Measurements from ENCODE around the gene GUCA1A.

Gene GUCA1A

DNA sequence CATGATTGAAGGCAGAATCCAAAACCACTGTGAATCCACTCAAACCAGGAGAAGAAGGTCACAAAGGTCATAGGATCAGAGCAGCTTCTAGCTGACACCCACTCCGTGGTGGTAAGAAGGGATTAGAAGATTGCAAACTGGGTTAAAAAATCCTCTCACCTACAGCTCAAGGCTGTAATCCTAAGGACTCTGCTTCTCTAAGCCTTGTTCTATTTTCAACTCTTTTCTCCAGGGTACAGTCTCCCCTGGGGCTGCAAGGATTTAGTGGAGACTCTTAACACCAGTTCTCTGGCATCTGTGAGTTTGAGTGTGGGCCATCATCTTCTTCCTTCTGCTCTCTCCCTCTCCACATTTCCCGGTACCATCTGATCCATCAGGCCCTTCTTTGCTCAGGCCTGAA is at the start of gene GUCA1A:
Gene GUCA1A, plus strand, starts transcription at position 264 of the 400 bp plus-strand sequence. CDS start 250 bp downstream, outside the sequence.
- no peak for DNase-seq

GRCh38 chr6:42123379-42124103 is 49.6 kb upstream of the GUCA1A start:
- DNase-seq = no peak

DNA sequence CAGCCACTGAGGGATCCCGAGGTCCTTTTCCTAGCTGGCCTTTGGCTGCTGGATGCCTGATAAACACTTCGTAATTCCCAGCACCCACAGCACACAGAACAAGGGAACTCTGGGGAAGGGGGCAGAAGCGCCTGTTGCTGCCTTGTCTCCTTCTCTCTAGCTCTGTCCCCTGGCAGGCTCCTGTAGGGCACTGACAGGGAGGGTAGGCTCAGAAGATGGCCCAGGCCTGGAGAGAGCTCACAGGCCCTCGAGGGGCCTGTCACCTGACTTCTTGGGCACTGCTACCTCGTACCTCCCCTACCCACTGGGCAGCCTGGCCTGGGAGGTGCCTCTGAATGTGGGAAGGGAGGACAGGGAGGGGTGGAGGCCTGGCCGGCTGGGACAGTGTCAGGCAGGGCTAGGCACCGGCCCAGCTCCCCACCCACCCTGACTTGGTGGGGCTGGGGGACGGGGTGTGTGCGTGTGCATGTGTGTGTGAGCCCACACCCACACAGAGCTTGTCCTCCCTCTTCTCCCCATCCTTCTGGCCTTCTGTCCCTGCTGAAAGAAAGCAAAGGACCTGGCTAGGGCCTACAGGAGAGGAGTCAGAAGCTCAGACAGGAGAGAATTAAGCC is 48.8 kb upstream of the GUCA1A start:
- no peak for DNase-seq

DNA sequence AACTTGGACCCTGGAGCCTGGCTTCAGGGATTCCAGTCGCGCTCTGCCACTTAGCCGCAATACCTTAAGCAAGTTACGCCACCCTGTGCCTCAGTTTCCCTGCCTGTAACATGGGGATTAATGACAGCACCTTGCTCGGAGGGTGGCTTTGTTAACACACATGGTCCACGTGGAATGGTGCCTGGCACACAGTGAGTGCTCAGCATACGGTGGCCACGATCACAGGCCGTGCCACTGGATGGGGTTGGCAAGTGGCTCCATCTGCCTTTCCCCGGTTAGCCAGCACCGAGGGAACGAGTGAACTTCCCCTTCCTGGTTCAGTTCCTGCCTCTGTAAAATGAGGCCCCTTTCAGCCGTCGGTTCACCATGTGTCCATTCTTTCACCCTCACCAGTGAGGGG is 47.9 kb upstream of the GUCA1A start:
- DNase-seq = no peak

- DNase-seq = no peak
Observed at GRCh38 chr6:42125663-42126062, 47.5 kb upstream of the GUCA1A start.

GRCh38 chr6:42128460-42129359 is 44.5 kb upstream of the GUCA1A start:
- DNase-seq = no peak

DNA sequence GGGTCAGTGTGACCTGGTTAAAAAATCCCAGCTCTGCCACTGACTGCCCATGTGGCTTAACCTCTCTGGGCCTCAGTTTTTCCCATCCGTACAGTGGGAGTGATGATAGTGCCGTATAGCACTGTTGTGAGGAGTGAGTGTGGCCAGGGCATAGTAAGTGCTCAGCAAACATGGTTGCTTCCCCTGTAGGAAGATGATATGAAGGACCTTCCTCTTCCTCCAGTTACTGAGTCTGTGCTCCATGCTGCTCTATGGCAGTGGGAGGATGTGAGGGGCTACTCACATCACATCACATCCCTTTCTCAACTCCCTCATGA is 43.8 kb upstream of the GUCA1A start:
- no peak for DNase-seq

DNA sequence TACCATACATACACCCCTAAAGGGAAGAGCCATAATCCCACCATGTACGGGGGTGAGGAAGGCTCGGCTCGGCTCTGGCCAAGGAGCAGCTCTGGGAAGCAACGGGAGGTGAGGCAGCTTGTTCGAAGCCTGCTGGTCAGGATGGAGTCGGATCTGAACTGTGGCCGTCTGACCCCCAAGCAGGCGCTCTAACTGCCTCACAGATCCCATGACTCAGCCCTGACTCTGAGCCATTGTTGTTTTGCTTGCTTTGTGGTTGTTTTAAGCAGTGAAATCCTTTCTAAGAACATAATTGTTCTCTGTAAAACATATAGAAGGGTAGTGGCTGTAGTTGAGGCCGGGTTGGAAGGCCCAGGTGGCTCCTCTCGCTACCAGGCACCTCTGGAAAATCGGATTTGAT is 41.6 kb upstream of the GUCA1A start:
- no peak for DNase-seq

DNA sequence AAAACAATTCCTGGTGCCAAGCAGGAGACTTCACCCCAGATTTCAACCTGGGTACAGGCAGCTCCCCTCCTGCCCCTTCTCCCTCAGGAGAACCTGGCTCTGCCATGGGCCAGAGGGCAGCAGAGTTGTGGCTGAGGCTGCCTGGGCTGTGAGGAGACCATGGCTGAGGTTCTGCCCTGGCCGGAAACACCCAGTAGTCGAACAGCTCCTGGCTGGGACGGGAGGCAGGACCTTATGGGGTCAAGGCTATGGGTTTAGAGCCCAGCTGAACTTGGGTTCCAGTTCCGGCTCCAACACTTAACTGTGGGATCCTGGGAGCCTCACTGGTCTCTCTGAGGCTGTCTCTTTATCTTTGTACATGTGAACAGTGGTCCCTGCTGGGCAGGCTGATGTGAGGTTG is 39.2 kb upstream of the GUCA1A start:
- no peak for DNase-seq

DNA sequence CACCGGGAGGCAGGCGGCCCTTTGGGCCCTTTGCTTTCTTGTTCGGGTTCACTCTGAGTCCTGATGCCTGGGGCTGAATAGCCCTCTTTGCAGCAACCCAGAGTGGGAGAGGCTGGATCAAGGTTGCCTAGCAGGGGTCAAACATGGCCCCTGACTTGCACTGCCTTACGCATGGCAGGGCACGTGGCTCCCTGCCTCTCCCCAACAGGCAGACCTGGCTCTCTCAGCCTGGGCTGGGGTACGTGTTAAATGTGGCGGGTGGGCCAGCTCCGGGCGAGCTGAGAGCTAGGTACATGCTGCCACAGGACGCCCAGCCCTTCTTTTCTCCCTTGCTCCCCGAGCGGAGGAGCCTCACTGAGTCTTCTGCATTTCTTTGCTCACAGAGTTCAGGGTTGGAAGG is 38.0 kb upstream of the GUCA1A start:
- no peak for DNase-seq

DNA sequence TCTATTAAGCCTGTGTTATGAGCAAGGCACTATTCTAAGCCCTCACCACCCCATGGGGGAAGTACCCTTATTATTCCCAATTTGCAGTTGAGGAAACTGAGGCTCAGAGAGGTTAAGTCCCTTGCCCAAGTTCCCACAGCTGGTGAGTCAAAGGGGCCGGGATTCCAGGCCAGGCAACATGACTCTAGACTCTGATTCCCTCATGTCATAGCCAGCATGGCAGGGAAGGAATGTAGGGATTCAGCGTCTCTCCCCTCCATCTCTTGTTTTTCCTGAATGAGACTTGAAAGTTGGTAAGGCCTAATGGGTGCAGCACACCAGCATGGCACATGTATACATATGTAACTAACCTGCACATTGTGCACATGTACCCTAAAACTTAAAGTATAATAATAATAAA is 37.4 kb upstream of the GUCA1A start:
- DNase-seq = no peak

DNA sequence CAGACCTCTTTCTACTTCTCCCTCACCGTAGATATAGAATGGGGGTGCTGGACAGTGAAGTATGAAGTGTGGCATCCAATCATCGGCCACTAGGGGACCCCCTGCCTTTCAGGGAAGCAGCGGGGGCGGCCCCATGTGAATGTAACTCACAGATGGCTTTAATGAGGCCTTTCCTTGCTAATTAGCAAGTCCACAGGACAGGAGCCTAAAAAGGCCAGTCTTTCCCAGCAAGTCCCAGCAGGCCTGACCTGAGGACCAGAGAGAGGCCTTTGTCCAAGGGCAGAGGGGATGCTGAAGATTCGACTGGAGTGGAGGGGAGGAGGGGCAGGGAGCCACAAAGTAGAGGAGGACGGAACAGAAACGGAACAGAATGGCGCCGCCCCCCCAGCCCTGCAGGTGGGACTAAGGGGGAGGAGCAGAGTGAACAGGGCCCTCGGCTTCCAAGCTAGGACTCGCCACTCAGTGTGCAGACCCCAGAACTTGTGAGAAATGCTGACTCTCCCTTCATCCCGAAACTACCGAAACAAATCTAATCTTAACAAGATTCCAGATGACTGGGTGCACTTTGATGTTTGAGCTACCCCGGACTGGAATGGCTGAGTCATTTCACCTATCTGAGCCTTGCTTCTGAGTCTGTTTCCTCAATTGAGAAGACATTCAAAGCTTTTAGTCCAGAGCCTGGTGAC is 36.5 kb upstream of the GUCA1A start:
- DNase-seq = peak; percentile 19 to 61

GRCh38 chr6:42137194-42137753 is 35.9 kb upstream of the GUCA1A start:
- DNase-seq = no peak

DNA sequence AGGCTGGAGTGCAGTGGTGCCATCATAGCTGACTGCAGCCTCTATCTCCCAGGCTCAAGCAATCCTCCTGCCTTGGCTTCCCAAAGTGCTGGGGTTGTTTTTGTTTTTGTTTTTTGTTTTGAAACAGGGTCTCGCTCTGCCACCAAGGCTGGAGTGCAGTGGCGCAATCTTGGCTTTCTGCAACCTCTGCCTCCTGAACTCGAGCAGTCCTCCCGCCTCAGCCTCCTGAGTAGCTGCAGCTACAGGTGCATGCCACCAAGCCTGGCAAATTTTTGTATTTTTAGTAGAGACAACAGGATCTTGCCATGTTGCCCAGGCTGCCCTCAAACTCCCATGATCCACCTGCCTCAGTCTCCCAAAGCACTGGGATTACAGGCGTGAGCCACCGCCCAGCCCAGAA is 35.0 kb upstream of the GUCA1A start:
- DNase-seq = no peak

GRCh38 chr6:42138630-42139619 is 34.2 kb upstream of the GUCA1A start:
- no peak for DNase-seq

DNA sequence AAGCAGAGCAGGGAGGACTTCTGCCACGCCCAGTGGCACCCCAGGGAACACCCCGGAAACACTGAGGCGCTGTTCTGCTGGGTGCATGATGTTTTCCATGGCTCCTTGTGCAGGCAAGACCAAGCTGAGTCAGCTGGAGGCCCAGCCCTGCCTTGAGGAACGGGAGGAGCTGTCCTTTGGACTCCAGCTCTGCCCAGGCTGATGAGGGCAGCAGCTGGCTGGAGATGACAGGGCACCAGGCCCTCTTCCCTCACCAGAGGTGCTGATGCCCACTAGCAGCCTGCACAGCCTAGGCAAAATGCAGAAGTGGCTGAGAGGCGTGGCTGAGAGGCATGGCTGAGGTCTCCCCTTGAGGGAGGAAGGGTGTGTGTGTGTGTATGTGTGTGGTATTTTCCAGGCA is 33.1 kb upstream of the GUCA1A start:
- peak; percentile 86 to 91 for DNase-seq

GRCh38 chr6:42140756-42141602 is 32.2 kb upstream of the GUCA1A start:
- DNase-seq = no peak

- no peak for DNase-seq
Observed at GRCh38 chr6:42141603-42142117, 31.5 kb upstream of the GUCA1A start.

- no peak for DNase-seq
Observed at GRCh38 chr6:42142118-42142835, 30.9 kb upstream of the GUCA1A start, which contains the start of gene C6orf132. TSS of gene C6orf132 (minus strand) at chr6:42142620. CDS start at chr6:42142444, 176 bp downstream.

- DNase-seq = no peak
Observed at GRCh38 chr6:42147138-42147562, 26.0 kb upstream of the GUCA1A start.
